Spleen (tissue), 11 donors: ENCODE results near the gene ZNF132. TPM values are rescaled to one million over a fixed set of nuclear protein-coding genes. Genes with fewer than 3 reads are reported as not detected.

Source experiments
- DNase-seq: peaks from one replicate; pipeline ENCODE4 v3.0.0-alpha.2; 2020
- H3K27ac ChIP-seq, 8 donors: fragments of 200-600 bp; sonication (generic) in 7 of 8; 1 replicate in 4 of 8; 2 replicates in 4 of 8; pipeline versions ENCODE4 v1.5.0 to v1.8.0; 2016 to 2021; ENCODE audit warnings: inconsistent platforms in 4 of 8, mild to moderate bottlenecking in 4 of 8, moderate library complexity in 1 of 8
- H3K27me3 ChIP-seq, 7 donors: fragments of 200-600 bp; sonication (generic) in 6 of 7; replicated peaks in 1 of 7; 1 replicate in 4 of 7; 2 replicates in 3 of 7; pipeline versions ENCODE4 v1.5.0 to v1.8.0; 2016 to 2021; ENCODE audit warnings: inconsistent platforms in 3 of 7, mild to moderate bottlenecking in 1 of 7
- H3K36me3 ChIP-seq, 6 donors: fragments of 200-600 bp; sonication (generic) in 5 of 6; 1 replicate in 4 of 6; 2 replicates in 2 of 6; pipeline versions ENCODE4 v1.5.0 to v1.8.0; 2016 to 2021; ENCODE audit warnings: inconsistent platforms in 2 of 6
- H3K4me1 ChIP-seq, 6 donors: fragments of 200-600 bp; sonication (generic) in 5 of 6; 1 replicate in 3 of 6; 2 replicates in 3 of 6; pipeline versions ENCODE4 v1.5.0 to v1.8.0; 2016 to 2021; ENCODE audit warnings: inconsistent platforms in 3 of 6
- H3K4me3 ChIP-seq, 8 donors: fragments of 200-600 bp; sonication (generic) in 7 of 8; 1 replicate in 4 of 8; 2 replicates in 4 of 8; pipeline versions ENCODE4 v1.5.0 to v1.8.0; 2016 to 2021; ENCODE audit warnings: inconsistent platforms in 4 of 8, mild to moderate bottlenecking in 4 of 8, moderate library complexity in 2 of 8
- H3K9me3 ChIP-seq, 8 donors: fragments of 200-600 bp; sonication (generic) in 7 of 8; 1 replicate in 4 of 8; 2 replicates in 4 of 8; pipeline versions ENCODE4 v1.5.0 to v1.8.0; 2016 to 2021; ENCODE audit warnings: inconsistent platforms in 4 of 8
- CTCF ChIP-seq, 11 experiments: fragments of 200-600 bp in 7 of 11; fragments of 450-650 bp in 4 of 11; sonication (generic) in 4 of 11; IDR thresholded peaks in 8 of 11; conservative IDR thresholded peaks in 3 of 11; 1 replicate in 7 of 11; 2 replicates in 4 of 11; pipeline versions ENCODE4 v1.4.0 to v1.8.0; 2016 to 2021; ENCODE audit warnings: antibody characterized with exemption in 11 of 11, inconsistent platforms in 4 of 11, mild to moderate bottlenecking in 1 of 11
- POLR2A ChIP-seq, 3 donors: fragments of 450-650 bp; IDR thresholded peaks; one replicate each; pipeline ENCODE4 v1.5.1; 2017; ENCODE audit warnings: antibody characterized with exemption in 3 of 3, mild to moderate bottlenecking in 1 of 3
- POLR2AphosphoS5 ChIP-seq, 3 donors: sonication (generic); formaldehyde crosslinking; IDR thresholded peaks; one replicate each; pipeline ENCODE4 v1.5.1; 2017; ENCODE audit warnings: antibody characterized with exemption in 3 of 3
- WGBS, 5 donors: extraction: QIAGEN DNeasy Blood & Tissue Kit in 3 of 5; methylation state at CpG; one replicate each; pipeline versions ENCODE4 v1.1.5 to v1.1.7; 2013 to 2018; 5-methylcytosine and 5-hydroxymethylcytosine counted together
- intact Hi-C: fragments of 100-400 bp; cut with DNase I; formaldehyde crosslinking; loops from one replicate; pipeline ENCODE4 v1.15.0; 2023; ENCODE audit warnings: low total_unique reads
- polyA plus RNA-seq, 3 donors: library from polyadenylated mRNA; stranded (reverse); fragments of 200-250 nt; gene quantifications; one replicate each; pipeline ENCODE4 v1.2.1, GENCODE V29; 2013
- total RNA-seq, 7 donors: library from RNA; depleted of rRNA in 3 of 7; stranded (reverse); fragments of >200 nt in 3 of 7; fragmentation: NEBNext Ultra II Directional in 4 of 7; extraction: Animal tissue kit (Norgen Biotek cat#: 25700) in 4 of 7; gene quantifications; one replicate each; pipeline versions ENCODE4 v1.1.0 to v1.2.1, GENCODE V29; 2016 to 2021
- donor health status: healthy with polysubstance abuse.
- donor health status: DM: no; HTN: no; CAD: no; lungs with moderate emphysema.
- donor health status: DM: no; HTN: no; CAD: no.
- donor health status: Bipolar disorder and iron deficiency.
- donor health status: healthy.
- donor health status: DM: no; HTN: no; CAD: no.
- donor health status: DM: yes; HTN: yes; CAD: no.

The ZNF132 gene
- total and polyA plus RNA-seq, 10 donors: 0.96 to 10.9 (median 5.4) TPM

GRCh38 chr19:58386576-58387337, 53.2 kb downstream of the ZNF132 start, which contains the start of gene RPS5:
Gene RPS5 (plus strand): TSS chr19:58387269. CDS start chr19:58388138, 869 bp downstream.
- DNase-seq: peak; percentile 97
- Histone ChIP-seq H3K27ac (peak within 1 kb of the TSS; percentile 93 to 99 (median 98)), H3K4me3 (peak within 1 kb of the TSS; percentile 70 to 93 (median 78)), H3K9me3 (no peaks in the 10 kb centered on the region), H3K36me3 (peaks cover 0 to 39% (median 28%) of the 10 kb centered on the region in 6 donors), H3K4me1 (peaks cover 20 to 77% (median 53%) of the 10 kb centered on the region in 6 donors), H3K27me3 (no peaks in the 10 kb centered on the region)
- intact Hi-C loops: no loop called here
- TF ChIP-seq CTCF (IDR thresholded peaks at IDR 0.05 in 8 of 11, conservative IDR thresholded peaks at IDR 0.05 in 3 of 11) (peak in 2 of 11 experiments; percentile 18 to 32), POLR2A (IDR thresholded peaks at IDR 0.05) (peak in 1 of 3 donors; percentile 79), POLR2AphosphoS5 (IDR thresholded peaks at IDR 0.05) (peak; percentile 92 to 96 (median 95))
- WGBS, 5 donors: 0 to 1% (median 0%) methylated on average over 52 to 64 of the region's 64 CpGs

- Histone ChIP-seq H3K9me3 (no peaks in the 10 kb centered on the region), H3K4me1 (peaks cover 22 to 76% (median 57%) of the 10 kb centered on the region in 6 donors), H3K4me3 (peak overlapping the region; percentile 70 to 93 (median 78)), H3K27ac (peak overlapping the region; percentile 93 to 99 (median 98)), H3K27me3 (no peaks in the 10 kb centered on the region), H3K36me3 (peaks cover 0 to 32% (median 22%) of the 10 kb centered on the region in 6 donors)
- TF ChIP-seq CTCF (IDR thresholded peaks at IDR 0.05 in 8 of 11, conservative IDR thresholded peaks at IDR 0.05 in 3 of 11) (no peak), POLR2AphosphoS5 (IDR thresholded peaks at IDR 0.05) (no peak), POLR2A (IDR thresholded peaks at IDR 0.05) (no peak)
- 5 to 40% (median 11%) methylated on average over 1 to 36 of the region's 36 CpGs for WGBS, 5 donors
- peak; percentile 78 for DNase-seq
- intact Hi-C loops: no loop called here
Measured at GRCh38 chr19:58385891-58386575, 53.9 kb downstream of the ZNF132 start.

- no peaks in the 10 kb centered on the region for H3K9me3 ChIP-seq
- H3K27me3 ChIP-seq: no peaks in the 10 kb centered on the region
- 76 to 89% (median 84%) methylated on average over 6 to 9 of the region's 9 CpGs for WGBS, 5 donors
- intact Hi-C loops: no loop called here
- peaks cover 22 to 71% (median 53%) of the 10 kb centered on the region in 6 donors for H3K4me1 ChIP-seq
- H3K36me3 ChIP-seq: peaks cover 0 to 26% (median 19%) of the 10 kb centered on the region in 6 donors
- TF ChIP-seq POLR2AphosphoS5 (IDR thresholded peaks at IDR 0.05) (no peak), CTCF (IDR thresholded peaks at IDR 0.05 in 8 of 11, conservative IDR thresholded peaks at IDR 0.05 in 3 of 11) (no peak), POLR2A (IDR thresholded peaks at IDR 0.05) (no peak)
- peak overlapping the region in 7 of 8 donors; percentile 93 to 99 (median 97) for H3K27ac ChIP-seq
- peak; percentile 77 for DNase-seq
- H3K4me3 ChIP-seq: peak overlapping the region in 5 of 8 donors; percentile 70 to 93 (median 77)
Measured at GRCh38 chr19:58385313-58385890, 54.6 kb downstream of the ZNF132 start.
